SIG-M5 (cell line): Measurements from ENCODE around the gene ATP5MC2.
"Not testable (repeated sequence)": the region's sequence is repeated elsewhere in the genome, so short reads cannot be mapped to it uniquely, and the experiment has no call there.

ENCODE experiments used
- DNase-seq: peaks from one replicate; lab custom pipeline; 2025; lab: John Stamatoyannopoulos, UW

Gene ATP5MC2

DNA sequence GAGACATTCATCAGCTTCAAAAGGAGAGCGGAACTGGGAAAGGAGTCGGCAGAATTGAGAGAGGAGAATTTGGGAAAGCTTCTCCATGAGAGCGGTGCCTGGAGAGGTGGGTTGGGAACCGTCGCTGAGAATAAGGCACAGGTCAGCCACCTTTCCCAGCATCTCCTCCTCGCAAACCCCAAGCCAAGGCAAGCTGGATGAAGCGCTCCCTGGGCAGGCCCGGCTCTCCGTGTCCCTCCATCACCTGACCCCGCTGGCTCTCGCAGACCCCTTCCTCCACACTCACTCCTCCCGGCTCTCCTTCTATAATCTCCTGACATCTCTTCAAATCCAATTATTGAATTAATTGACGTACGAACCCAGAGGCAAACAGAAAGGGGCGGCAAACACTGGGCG is 18.9 kb upstream of the ATP5MC2 start:
- no peak for DNase-seq

DNA sequence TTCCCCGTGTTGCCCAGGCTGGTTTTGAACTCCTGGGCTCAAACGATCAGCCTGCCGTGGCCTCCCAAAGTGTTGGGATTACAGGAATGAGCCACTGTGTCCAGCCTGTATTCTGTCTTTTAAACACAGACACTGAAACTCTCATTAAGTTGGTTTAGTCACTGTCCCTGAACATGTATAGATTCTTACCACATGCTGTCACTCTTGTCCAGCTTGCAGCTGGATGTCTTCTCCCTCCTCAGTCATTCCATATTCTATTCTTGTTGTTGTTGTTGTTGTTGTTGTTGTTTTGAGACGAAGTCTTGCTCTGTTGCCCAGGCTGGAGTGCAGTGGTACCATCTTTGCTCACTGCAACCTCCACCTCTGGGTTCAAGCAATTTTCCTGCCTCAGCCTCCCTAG is 12.3 kb upstream of the ATP5MC2 start:
- no peak for DNase-seq

GRCh38 chr12:53686436-53686835 is 10.6 kb upstream of the ATP5MC2 start:
- no peak for DNase-seq

- no peak for DNase-seq
Observed at GRCh38 chr12:53684654-53685220, 8.9 kb upstream of the ATP5MC2 start.

DNA sequence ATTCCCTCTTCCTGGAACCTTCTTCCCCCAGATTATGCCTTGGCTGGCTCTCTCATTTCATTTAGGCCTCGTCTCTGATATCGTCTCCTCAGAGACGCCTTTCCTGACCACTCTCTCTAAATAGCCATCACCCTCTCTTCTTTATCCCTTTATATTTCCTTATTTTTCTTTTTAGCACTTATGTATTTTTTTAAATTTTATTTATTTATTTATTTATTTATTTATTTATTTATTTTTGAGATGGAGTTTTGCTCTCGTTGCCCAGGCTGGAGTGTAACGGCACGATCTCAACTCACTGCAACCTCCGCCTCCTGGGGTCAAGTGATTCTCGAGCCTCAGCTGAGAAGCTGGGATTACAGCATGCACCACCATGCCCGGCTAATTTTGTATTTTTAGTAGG is 8.1 kb upstream of the ATP5MC2 start:
- no peak for DNase-seq

DNA sequence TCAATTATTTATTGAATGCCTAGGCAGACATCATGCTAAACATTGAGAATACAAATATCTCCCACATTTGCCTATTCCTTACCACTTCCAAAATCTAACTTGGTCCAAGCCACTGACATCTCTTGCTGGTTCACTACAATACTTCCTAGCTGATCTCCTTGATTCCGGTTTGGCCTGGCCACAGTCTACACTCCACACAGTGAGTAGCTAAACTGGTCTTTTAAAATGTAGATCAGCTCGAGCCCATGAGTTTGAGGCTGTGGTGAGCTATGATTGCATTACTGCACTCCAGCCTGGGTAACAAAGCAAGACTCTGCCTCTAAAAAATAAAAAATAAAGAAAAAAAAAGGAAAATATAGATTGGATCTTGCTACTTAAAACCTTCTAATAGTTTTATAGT is 7.6 kb upstream of the ATP5MC2 start:
- DNase-seq, result no peak

GRCh38 chr12:53680061-53680460 is 4.2 kb upstream of the ATP5MC2 start:
- DNase-seq, result not testable (repeated sequence)

DNA sequence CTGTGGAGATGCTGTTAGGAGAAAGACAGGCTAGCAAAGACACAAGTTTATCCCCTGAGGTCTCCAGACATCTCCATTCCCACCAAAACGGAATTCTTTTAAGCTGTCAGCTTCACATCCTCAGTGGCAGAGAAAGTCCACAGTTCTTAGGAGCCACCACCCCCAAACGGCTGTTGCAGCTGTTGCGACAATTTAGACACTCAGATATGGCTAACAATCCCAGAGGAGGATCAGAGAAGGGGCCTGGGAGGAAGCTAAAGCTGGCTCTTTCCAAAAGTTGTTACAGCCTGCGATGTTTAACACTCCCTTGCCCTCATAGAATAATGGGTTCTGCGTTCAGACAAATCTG is 1.9 kb upstream of the ATP5MC2 start:
- DNase-seq, result no peak

DNA sequence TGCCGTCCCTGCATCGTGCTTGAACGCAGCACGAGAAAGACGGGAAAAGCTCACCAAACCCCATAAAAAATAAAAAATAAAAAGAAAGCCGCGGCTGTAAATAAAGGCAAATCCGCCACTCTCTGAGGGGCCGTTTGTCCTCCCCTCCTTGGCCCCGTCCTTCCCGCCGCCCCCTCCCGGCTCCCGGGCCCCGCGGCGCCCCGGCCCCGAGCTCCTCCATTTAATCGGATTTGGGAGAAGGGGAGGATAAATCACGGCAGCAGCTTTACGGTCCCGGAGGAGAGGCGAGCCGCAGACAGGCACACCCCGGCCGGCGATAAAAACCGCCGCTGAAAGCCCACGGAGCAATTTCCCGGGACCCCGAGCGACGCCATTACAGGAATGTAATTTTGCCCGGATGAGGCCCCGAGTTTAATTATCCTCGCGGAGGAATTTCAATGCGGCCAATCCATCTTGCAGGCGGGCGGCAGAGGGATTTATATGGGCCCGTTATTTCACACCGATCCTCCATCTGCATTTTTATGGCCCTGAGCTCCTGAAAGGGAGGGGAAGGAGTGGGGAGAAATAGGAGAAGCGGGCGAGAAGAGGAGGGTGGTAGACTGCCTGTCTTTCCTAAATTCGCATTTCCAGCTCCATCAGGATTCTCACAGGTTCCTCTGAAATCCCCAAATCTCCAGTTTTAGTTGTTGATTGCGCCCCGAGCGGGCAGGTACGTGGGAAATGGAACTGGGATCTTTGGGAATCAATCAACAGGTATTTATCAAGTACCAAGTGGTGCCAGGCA is 1.3 kb upstream of the ATP5MC2 start:
- DNase-seq, result no peak

- DNase-seq, result no peak
Observed at GRCh38 chr12:53676656-53677015, 753 bp upstream of the ATP5MC2 start.

DNA sequence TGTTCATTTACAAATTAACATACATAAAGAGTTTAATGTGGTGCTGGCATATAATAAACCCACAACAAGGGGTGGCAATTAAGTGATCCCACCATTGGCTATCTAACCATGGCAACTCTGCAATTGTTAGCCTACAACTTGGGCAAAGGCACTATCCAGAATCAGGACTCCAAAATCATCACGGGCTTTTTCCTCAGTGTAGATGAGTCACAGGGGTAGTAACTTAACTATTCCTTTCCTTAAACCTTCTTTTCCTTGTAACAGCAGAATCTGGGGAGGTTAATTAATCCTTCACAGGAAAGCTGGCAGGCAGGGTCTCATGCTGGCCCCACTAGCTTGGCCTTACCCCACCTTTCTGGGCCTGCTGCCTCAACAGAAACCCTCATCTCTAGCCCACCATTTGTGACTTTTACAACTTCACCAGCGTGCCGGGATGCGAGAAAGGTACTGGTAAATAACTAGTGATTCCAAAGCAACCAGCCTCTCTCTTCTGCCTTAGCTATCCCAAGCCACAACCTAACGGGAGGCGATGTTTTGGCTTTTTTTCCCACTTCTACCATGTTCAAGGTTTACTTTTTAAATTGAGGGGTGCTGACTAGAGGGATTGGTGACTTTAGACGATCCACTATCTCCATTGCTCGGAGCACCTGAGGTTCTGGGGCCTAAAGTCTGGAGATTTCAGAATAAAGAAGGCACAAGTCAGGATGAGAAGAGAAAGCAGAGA is 744 bp downstream of the ATP5MC2 start:
- DNase-seq, result no peak

GRCh38 chr12:53670971-53671370 is 4.9 kb downstream of the ATP5MC2 start:
- DNase-seq, result no peak

- no peak for DNase-seq
Observed at GRCh38 chr12:53670308-53670707, 5.6 kb downstream of the ATP5MC2 start.

DNA sequence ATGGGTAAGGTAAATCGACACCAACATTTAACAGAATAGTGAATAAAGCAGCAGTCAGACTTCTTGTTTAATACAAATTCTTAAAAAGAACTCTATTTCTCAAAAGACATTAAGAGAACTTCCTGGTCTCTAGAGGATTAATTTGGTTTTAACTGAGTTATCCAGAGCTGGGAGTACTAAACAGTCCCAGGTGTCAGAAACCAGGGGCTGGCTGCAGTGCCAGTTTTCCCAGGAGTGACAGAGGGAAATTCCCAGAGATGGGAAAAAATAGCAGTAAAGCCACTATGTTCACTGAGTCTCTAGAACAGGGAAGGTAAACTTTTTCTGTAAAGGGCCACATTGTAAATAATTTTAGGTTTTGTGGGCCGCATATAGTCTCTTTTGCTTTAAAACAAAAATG is 8.8 kb downstream of the ATP5MC2 start:
- no peak for DNase-seq

DNA sequence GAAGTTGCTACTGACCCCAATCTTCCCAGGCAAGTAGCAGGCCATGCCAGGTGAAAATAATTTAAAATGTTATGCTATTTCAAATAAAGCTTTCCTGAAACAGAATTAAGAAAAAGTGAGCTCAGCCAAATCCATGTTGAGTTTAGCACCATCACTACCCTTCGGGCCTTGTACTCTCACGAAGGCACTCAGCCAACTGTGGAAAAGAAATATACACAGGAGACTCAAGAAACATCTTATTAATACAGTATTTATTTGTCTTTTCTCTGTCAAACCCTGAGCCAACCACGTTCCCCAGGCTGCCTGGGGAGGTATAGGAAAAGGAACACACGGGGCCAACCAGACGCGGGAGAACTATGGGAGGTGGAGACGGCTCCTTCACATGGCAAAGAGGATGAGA is 10.9 kb downstream of the ATP5MC2 start:
- DNase-seq, result no peak

- DNase-seq, result no peak
Observed at GRCh38 chr12:53664191-53664590, 11.7 kb downstream of the ATP5MC2 start.

DNA sequence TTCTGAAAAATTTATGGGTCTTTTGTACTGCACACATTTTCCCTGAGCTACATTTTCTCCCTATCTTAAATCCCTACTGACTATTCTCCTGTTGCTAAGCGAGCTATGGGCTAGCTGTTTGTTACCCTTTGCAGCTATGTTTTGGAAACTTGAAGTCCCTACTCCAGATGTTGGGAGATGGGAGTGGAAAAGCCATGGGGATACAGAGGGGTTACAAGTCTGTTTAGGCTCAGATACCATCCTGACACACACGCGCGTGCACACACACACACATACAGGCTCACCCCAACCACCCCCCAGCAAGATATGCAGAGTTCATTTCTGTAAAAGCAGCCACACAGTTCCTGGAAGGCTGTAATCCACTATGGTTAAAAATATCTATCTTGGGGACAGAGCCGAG is 15.8 kb downstream of the ATP5MC2 start:
- DNase-seq, result no peak

DNA sequence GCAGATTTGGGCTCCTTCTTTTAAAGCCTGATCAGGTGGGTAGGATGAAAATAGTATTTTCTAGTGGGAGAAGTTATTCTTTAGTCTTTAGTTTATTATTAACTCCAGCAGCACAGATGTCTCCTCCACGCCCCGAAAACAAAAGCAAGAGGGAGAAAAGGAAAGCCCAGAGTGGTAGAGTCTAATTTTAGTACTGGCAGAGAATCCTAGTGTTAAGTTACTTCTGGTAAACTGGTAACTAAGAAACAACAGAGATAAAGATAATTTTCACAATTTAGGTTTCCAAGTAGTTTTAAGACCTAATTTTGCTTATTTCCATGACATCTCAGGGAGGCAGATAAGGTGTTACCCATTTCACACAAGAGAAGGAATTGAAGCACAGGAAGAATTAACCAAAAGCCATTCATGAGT is 16.3 kb downstream of the ATP5MC2 start:
- no peak for DNase-seq

- no peak for DNase-seq
Observed at GRCh38 chr12:53659011-53659551, 16.8 kb downstream of the ATP5MC2 start.

GRCh38 chr12:53657041-53657440 is 18.8 kb downstream of the ATP5MC2 start:
- no peak for DNase-seq

DNA sequence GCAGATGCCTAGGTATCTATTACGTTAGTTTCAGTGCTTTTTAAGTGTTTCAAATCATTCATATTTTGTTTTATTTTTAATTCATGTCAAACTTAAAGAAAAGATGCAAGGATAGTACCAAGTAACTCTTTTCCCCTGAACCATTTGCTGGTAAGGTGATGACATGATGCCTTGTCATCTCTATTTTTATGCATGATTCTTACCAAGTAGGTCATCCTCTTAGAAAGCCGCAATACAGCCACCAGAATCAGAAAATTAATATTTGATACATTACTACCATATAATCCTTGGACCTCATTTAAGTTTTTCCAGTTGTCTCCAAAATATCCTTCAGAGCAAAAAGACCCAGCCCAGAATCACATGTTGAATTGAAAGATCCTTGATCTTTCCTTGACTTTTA is 22.3 kb downstream of the ATP5MC2 start:
- no peak for DNase-seq

DNA sequence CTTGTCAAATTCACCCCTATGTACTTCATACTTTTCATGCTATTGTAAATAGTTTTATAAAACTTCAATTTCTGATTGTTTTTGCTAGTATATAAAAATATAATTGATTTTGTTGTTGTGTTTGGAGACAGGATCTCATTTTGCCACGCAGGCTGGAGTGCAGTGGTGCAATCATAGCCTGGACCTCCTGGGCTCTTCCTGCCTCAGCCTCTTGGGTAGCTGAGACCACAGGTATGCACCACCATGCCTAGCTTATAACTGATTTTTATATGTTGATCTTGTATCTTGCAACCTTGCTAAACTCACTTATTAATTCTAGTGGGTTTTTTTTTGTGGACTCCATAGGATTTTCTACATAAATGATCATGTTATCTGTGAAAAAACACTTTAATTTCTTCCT is 23.5 kb downstream of the ATP5MC2 start:
- no peak for DNase-seq

DNA sequence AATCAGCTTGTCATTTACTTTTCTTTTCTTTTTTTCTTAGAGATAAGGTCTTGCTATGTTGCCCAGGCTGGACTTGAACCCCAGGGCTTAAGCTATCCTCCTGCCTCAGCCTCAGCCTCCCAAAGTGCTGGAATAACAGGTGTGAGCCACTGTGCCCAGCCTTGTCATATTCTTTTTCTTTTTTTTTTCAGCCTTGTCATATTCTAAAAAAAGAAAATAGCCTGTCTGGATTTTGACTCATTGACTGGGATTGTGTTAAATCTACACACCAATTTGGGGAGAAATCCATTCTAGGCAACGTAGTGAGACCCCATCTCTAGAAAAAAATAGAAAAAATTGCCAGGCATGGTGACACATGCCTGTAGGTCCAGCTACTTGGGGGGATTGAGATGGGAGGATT is 24.1 kb downstream of the ATP5MC2 start:
- no peak for DNase-seq
